ENCODE measurements around the gene CAMK2N1.

GRCh38 chr1:20491178-20491577 lies 5.2 kb upstream of the CAMK2N1 start:
- TF ChIP-seq ATF3 (IDR thresholded peaks at IDR 0.05) (no peak), GABPA (IDR thresholded peaks at IDR 0.05 in 1 of 2, conservative IDR thresholded peaks at IDR 0.05 in 1 of 2) (no peak), CTCF (IDR thresholded peaks at IDR 0.05; ENCODE audit: low read depth, low read length, missing input control) (no peak), EGR1 (IDR thresholded peaks at IDR 0.05; ENCODE audit: low read depth in 2 of 2) (no peak), TAF1 (conservative IDR thresholded peaks at IDR 0.05) (no peak), JUND (IDR thresholded peaks at IDR 0.05) (no peak), ZBTB33 (IDR thresholded peaks at IDR 0.05) (no peak), HNF4G (IDR thresholded peaks at IDR 0.05) (no peak), MAX (IDR thresholded peaks at IDR 0.05) (no peak), REST (IDR thresholded peaks at IDR 0.05) (no peak), RAD21 (IDR thresholded peaks at IDR 0.05) (no peak), YY1 (IDR thresholded peaks at IDR 0.05) (no peak), SP1 (IDR thresholded peaks at IDR 0.05) (no peak), RXRA (IDR thresholded peaks at IDR 0.05) (no peak)
